ENCODE results near the gene SEPTIN2. TPM values are rescaled to one million over a fixed set of nuclear protein-coding genes. Genes with fewer than 3 reads are reported as not detected.

Gene SEPTIN2
- total RNA-seq, 1 experiment from 2014 or later, result 353 TPM

DNA sequence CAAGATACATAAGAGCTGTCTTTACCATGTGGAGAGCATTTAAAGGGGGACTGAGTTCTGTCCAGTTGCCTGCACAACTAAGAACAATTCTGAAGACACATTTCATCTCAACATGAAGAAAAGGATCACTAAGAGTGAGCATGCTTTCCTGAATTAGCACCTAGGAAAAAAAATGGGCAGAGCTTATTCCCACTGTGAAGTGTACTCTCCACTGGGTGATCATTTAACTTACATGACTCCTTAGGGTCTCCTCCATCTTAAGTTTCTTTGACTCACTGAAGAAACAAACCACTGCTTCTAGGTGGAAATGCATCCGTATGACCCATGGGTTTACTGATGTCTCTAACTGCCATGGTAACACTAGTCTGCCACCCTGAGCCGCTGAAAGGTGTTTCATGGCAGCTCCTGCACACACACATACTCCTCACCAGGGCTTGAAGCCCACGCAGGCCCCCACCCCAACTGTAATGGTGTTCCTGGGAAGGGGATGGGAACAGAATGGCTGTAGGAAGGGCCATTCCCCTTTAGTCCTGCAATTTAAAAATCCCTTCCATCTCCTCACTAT, 27.3 kb upstream of the SEPTIN2 start:
- ATAC-seq (no peak), DNase-seq (ENCODE audit: low spot score) (no peak)
- POLR2A ChIA-PET, result no interaction called here
- Mint-ChIP-seq H3K27ac (no peak overlapping the region; the same call in 1 of the 2 replicates), H3K36me3 (peaks cover 14% of the 10 kb centered on the region), H3K9me3 (no peaks in the 10 kb centered on the region), H3K4me1 (peaks cover 16% of the 10 kb centered on the region), H3K4me3 (no peak overlapping the region), H3K27me3 (ENCODE audit: low read depth) (no peaks in the 10 kb centered on the region)
- CTCF ChIA-PET, result no interaction called here
- TF ChIP-seq RORB (CRISPR knock-in tag; IDR thresholded peaks at IDR 0.05), result no peak
- TF ChIP-seq CREB1 (CRISPR knock-in tag; IDR thresholded peaks at IDR 0.05), result no peak
- no peak for TF ChIP-seq SOX15 (CRISPR knock-in tag; IDR thresholded peaks at IDR 0.05)

- no peaks in the 10 kb centered on the region for H3K9me3 Mint-ChIP-seq
- ChIA-PET CTCF (interaction anchor here (0.7 kb wide), 1 partner anchor 31 kb away, joined by 3 read pairs; no protein-coding TSS in a partner anchor), POLR2A (no interaction called here)
- TF ChIP-seq, protein P1, sequence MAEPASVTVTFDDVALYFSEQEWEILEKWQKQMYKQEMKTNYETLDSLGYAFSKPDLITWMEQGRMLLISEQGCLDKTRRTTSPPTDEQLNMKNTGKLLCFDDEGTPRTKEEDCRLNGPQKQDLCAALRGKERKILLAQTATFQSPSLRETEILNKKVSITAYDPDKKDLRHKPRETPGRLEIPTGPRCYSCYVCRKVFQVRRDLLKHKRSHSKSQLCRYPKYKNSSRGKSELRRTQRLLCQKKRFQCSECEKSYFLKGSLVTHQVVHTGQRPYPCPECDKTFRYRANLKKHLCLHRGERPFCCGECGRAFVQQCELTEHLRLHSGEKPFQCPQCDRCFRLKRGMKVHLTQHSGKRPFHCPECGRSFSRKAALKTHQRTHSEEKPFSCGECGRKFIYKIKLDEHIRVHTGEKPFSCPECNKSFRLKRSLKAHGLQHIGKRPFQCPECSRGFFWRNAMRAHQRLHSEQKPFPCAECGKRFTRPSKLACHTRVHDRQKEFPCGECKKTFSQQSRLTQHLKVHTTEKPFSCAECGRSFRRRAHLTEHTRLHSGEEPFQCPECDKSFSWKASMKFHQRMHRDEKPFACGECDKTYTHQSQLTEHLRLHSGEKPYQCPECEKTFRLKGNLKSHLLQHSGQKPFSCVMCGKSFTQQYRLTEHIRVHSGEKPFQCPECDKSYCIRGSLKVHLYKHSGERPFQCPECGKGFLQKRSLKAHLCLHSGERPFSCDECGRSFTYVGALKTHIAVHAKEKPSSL (CRISPR knock-in tag; conservative IDR thresholded peaks at IDR 0.05), result no peak
- TF ChIP-seq ZNF232 (CRISPR knock-in tag; IDR thresholded peaks at IDR 0.05) (no peak), SMAD4 (CRISPR knock-in tag; IDR thresholded peaks at IDR 0.05) (no peak), ATF1 (CRISPR knock-in tag; IDR thresholded peaks at IDR 0.05) (no peak), SP1 (CRISPR knock-in tag; conservative IDR thresholded peaks at IDR 0.05) (no peak), IRF2 (CRISPR knock-in tag; IDR thresholded peaks at IDR 0.05; ENCODE audit: borderline replicate concordance, low read depth) (no peak), OVOL2 (CRISPR knock-in tag; IDR thresholded peaks at IDR 0.05; ENCODE audit: borderline replicate concordance) (no peak), FOXK1 (CRISPR knock-in tag; IDR thresholded peaks at IDR 0.05) (no peak), SMAD3 (CRISPR knock-in tag; IDR thresholded peaks at IDR 0.05; ENCODE audit: borderline replicate concordance) (no peak), ZNF121 (CRISPR knock-in tag; IDR thresholded peaks at IDR 0.05) (no peak), AR (CRISPR knock-in tag; IDR thresholded peaks at IDR 0.05) (no peak), RELA (CRISPR knock-in tag; IDR thresholded peaks at IDR 0.05; ENCODE audit: borderline replicate concordance) (no peak)
- TF ChIP-seq, protein P2, sequence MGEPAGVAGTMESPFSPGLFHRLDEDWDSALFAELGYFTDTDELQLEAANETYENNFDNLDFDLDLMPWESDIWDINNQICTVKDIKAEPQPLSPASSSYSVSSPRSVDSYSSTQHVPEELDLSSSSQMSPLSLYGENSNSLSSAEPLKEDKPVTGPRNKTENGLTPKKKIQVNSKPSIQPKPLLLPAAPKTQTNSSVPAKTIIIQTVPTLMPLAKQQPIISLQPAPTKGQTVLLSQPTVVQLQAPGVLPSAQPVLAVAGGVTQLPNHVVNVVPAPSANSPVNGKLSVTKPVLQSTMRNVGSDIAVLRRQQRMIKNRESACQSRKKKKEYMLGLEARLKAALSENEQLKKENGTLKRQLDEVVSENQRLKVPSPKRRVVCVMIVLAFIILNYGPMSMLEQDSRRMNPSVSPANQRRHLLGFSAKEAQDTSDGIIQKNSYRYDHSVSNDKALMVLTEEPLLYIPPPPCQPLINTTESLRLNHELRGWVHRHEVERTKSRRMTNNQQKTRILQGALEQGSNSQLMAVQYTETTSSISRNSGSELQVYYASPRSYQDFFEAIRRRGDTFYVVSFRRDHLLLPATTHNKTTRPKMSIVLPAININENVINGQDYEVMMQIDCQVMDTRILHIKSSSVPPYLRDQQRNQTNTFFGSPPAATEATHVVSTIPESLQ (CRISPR knock-in tag; IDR thresholded peaks at IDR 0.05), result no peak
- TF ChIP-seq, protein P3, sequence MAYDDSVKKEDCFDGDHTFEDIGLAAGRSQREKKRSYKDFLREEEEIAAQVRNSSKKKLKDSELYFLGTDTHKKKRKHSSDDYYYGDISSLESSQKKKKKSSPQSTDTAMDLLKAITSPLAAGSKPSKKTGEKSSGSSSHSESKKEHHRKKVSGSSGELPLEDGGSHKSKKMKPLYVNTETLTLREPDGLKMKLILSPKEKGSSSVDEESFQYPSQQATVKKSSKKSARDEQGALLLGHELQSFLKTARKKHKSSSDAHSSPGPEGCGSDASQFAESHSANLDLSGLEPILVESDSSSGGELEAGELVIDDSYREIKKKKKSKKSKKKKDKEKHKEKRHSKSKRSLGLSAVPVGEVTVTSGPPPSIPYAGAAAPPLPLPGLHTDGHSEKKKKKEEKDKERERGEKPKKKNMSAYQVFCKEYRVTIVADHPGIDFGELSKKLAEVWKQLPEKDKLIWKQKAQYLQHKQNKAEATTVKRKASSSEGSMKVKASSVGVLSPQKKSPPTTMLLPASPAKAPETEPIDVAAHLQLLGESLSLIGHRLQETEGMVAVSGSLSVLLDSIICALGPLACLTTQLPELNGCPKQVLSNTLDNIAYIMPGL (CRISPR knock-in tag; IDR thresholded peaks at IDR 0.05), result no peak
- TF ChIP-seq, protein P4, sequence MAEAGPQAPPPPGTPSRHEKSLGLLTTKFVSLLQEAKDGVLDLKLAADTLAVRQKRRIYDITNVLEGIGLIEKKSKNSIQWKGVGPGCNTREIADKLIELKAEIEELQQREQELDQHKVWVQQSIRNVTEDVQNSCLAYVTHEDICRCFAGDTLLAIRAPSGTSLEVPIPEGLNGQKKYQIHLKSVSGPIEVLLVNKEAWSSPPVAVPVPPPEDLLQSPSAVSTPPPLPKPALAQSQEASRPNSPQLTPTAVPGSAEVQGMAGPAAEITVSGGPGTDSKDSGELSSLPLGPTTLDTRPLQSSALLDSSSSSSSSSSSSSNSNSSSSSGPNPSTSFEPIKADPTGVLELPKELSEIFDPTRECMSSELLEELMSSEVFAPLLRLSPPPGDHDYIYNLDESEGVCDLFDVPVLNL (CRISPR knock-in tag; IDR thresholded peaks at IDR 0.05; ENCODE audit: borderline replicate concordance, low read depth), result no peak
- H3K27ac Mint-ChIP-seq, result no peak overlapping the region
- peaks cover 14% of the 10 kb centered on the region for H3K36me3 Mint-ChIP-seq
- DNase-seq (ENCODE audit: low spot score), result no peak
- peaks cover 15% of the 10 kb centered on the region for H3K4me1 Mint-ChIP-seq
- no peak overlapping the region for H3K4me3 Mint-ChIP-seq
- no peak for ATAC-seq
- no peaks in the 10 kb centered on the region for H3K27me3 Mint-ChIP-seq (ENCODE audit: low read depth)
Observed at GRCh38 chr2:241289053-241289452, 26.7 kb upstream of the SEPTIN2 start.
